ENCODE data around the gene CD44.

CD44 gene

DNA sequence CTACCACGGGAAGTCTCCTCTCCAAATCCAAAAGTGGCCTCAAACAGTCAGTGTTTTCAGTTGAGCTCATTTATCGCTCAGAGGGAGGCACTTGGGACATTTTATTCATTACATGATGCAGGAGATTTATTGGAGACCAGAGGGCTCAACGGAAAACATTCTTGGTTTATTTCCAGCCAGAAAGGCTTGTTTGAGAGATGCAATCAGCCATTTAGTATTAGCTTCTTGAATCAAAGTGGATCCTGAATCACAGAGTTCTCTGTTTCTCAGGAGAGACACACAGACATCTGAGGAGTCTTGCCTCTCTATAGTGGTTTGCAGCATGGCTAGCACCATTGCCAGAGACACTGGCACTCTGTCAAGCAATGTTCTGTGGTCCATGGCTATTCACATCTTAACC, 31.5 kb downstream of the CD44 start:
- H3K4me3 ChIP-seq (ENCODE audit: control insufficient read depth, low read depth, low read length), result no peak overlapping the region
- no peak for DNase-seq (ENCODE audit: low read depth)
- TF ChIP-seq, protein P1, sequence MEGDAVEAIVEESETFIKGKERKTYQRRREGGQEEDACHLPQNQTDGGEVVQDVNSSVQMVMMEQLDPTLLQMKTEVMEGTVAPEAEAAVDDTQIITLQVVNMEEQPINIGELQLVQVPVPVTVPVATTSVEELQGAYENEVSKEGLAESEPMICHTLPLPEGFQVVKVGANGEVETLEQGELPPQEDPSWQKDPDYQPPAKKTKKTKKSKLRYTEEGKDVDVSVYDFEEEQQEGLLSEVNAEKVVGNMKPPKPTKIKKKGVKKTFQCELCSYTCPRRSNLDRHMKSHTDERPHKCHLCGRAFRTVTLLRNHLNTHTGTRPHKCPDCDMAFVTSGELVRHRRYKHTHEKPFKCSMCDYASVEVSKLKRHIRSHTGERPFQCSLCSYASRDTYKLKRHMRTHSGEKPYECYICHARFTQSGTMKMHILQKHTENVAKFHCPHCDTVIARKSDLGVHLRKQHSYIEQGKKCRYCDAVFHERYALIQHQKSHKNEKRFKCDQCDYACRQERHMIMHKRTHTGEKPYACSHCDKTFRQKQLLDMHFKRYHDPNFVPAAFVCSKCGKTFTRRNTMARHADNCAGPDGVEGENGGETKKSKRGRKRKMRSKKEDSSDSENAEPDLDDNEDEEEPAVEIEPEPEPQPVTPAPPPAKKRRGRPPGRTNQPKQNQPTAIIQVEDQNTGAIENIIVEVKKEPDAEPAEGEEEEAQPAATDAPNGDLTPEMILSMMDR (IDR thresholded peaks at IDR 0.05; ENCODE audit: control insufficient read depth, insufficient read depth, low read depth, low read length, missing control alignments), result no peak

DNA sequence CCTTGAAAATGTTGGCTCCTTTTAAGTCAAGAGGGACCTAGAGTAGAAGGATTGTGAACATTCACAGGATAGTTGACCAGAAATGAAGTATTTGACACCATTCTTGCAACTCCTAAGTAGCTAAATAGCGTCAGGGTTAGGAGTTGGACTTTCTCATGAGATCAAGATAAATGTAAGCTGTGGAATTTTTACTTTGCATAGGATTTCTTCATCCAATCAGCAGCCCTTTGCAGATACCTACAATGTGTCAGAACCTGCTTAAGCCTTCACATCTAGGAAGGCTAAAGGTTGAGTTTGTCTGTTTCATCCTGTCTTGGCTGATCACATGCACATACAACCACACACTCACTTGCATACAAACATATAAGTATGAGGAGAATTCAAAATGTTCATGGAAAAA, 32.3 kb downstream of the CD44 start:
- TF ChIP-seq, protein P1 (IDR thresholded peaks at IDR 0.05; ENCODE audit: control insufficient read depth, insufficient read depth, low read depth, low read length, missing control alignments), result no peak
- no peak overlapping the region for H3K4me3 ChIP-seq (ENCODE audit: control insufficient read depth, low read depth, low read length)
- DNase-seq (ENCODE audit: low read depth), result no peak

DNA sequence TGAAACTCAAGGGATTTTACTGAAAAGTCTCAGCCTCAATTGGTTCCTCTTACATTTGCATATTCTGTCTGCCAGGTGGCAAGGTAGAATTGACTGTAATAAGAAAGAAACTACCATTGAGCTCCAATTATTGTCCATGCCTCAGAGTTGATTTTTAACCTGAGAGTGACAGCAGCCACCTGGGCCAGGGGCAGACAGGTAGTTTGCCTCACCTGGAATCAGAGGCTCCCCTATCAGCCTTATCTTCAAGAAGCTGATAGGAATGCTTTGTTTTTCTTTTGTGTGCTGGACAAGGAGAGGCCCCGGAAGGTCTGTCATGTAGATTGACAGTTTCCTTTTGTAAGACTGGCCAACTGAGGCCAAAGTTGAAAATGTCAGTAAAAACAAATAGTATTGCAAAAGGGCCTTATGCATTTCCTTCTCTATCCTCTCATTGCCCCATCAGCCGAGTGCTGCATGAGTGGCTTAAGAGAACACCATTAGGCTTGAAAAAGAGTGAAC, 34.1 kb downstream of the CD44 start:
- TF ChIP-seq, protein P1 (IDR thresholded peaks at IDR 0.05; ENCODE audit: control insufficient read depth, insufficient read depth, low read depth, low read length, missing control alignments), result no peak
- no peak overlapping the region for H3K4me3 ChIP-seq (ENCODE audit: control insufficient read depth, low read depth, low read length)
- DNase-seq (ENCODE audit: low read depth), result no peak

DNA sequence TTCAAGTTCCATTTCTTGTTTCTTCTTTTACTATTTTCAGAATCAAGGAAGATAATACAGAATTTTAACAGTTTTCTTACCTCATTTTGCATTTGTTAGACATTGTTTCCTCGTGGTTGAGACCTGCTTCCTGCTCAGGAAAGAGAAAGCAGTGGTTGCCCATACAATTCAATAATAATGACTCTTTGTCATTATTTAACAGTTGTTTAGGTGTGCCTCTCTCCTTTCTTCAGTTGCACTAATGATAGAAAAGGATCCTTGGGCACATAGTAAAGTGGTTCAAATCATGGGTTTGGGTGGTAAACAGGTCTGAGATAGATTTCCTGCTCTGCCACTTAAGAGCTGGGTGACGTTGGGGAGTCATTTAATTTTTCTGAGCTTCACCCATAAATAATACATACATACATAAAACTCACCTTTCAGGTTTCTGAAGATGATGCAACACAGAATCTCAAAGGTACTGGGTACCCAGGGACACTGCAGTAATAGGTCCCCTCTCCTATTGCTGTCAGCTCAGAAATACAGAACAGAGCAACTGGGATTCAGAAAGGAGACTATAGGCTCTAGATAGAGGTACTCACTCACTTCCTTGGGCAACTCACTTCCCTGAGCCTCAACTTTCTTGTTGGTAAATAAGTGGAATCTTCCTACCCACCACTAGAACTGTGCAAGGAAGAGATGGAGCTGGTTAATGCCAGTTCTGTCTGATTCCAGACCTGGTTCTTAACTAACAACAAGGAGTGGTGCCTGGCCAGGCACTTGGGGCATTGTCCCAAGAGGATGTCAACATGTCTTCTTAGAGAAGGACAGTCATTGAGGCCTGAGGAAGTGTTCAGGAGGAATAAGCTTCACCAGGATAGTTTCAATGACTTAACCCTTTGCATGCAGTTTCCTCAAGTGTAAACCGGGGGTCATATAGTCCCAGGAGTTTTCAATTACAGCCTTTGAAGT, 34.9 kb downstream of the CD44 start:
- DNase-seq (ENCODE audit: low read depth), result no peak
- TF ChIP-seq, protein P1 (IDR thresholded peaks at IDR 0.05; ENCODE audit: control insufficient read depth, insufficient read depth, low read depth, low read length, missing control alignments), result no peak
- H3K4me3 ChIP-seq (ENCODE audit: control insufficient read depth, low read depth, low read length), result no peak overlapping the region

DNA sequence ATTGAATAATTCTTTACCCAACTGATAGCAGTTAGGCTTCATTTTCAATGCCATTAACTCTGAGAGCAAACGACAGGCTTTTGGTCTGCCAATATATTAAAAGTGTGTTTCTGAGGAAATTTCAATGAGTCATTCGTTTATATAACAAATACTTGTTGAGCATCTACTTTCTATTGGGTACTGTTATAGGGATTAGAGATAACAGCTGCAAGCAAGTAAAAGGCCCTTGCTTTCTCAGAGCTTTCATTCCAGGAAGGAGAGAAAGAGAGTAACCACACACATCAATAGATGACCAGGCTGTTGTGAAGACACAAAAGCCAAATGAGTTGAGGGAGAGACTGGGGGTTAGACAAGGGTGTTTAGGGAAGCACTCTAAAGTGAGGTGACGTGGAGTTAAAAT, 35.7 kb downstream of the CD44 start:
- TF ChIP-seq, protein P1 (IDR thresholded peaks at IDR 0.05; ENCODE audit: control insufficient read depth, insufficient read depth, low read depth, low read length, missing control alignments), result no peak
- DNase-seq (ENCODE audit: low read depth), result peak; percentile 76

DNA sequence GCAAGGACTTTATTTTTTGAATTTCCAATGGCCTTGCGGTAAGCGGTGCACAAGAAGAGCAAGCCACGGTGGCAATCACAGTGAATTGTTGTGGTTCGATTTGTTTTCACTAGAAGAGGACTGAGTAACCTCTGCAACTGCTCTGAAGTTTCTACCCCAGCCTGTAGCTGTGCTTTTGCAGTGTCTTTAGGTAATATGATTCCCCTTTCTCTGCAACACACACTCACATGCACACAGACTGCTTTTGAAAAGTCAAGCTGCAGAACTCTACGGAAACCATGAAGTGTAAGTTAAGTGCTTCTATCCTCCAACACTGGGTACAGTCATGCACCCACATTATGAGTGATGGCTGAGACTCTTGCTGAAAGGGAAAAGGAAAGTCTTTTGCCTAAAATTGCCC, 38.4 kb downstream of the CD44 start:
- no peak overlapping the region for H3K4me3 ChIP-seq (ENCODE audit: control insufficient read depth, low read depth, low read length)
- DNase-seq (ENCODE audit: low read depth), result no peak
- TF ChIP-seq, protein P1 (IDR thresholded peaks at IDR 0.05; ENCODE audit: control insufficient read depth, insufficient read depth, low read depth, low read length, missing control alignments), result no peak

More for the DNA sequence above, 35.7 kb downstream of the CD44 start:
- H3K4me3 ChIP-seq (ENCODE audit: control insufficient read depth, low read depth, low read length), result no peak overlapping the region
